GM12864 (cell line): Measurements from ENCODE around the gene XPNPEP2.

Experiments used
- DNase-seq: peaks from one replicate; pipeline ENCODE4 v3.0.0-alpha.2; 2011; ENCODE audit warnings: low read depth
- H3K4me3 ChIP-seq: 2 replicates; pipeline ENCODE4 v1.5.1; 2011; ENCODE audit warnings: mild to moderate bottlenecking, low read depth, low read length, control low read depth
- TF ChIP-seq, protein P1 (sequence below): IDR thresholded peaks from 2 replicates; pipeline ENCODE4 v1.5.1; 2011; ENCODE audit warnings: low read depth, mild to moderate bottlenecking, moderate library complexity, low read length, control low read depth, inconsistent platforms; ENCODE audit errors: missing control alignments

XPNPEP2 gene

DNA sequence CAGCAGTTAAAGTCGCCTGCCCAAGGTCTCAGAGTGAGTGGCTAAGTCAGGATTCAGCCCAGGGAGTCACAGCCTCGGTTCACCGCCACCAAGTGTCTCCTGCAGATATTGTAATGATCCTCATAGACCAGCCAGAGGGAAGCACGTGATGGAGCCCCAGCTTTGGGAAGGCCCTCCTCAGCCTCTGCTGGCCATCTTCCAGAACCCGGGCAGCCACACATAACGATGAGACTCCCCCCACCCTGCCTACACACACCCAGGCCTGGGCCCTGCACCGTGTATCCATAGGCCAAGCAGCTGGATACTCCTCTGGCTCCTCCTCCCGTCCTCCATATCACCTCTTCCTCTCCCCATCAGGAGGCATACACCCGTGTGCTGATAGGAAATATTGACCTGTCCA lies 21.4 kb downstream of the XPNPEP2 start:
- TF ChIP-seq, protein P1, sequence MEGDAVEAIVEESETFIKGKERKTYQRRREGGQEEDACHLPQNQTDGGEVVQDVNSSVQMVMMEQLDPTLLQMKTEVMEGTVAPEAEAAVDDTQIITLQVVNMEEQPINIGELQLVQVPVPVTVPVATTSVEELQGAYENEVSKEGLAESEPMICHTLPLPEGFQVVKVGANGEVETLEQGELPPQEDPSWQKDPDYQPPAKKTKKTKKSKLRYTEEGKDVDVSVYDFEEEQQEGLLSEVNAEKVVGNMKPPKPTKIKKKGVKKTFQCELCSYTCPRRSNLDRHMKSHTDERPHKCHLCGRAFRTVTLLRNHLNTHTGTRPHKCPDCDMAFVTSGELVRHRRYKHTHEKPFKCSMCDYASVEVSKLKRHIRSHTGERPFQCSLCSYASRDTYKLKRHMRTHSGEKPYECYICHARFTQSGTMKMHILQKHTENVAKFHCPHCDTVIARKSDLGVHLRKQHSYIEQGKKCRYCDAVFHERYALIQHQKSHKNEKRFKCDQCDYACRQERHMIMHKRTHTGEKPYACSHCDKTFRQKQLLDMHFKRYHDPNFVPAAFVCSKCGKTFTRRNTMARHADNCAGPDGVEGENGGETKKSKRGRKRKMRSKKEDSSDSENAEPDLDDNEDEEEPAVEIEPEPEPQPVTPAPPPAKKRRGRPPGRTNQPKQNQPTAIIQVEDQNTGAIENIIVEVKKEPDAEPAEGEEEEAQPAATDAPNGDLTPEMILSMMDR = no peak
- no peak for DNase-seq
- H3K4me3 ChIP-seq = no peak overlapping the region

DNA sequence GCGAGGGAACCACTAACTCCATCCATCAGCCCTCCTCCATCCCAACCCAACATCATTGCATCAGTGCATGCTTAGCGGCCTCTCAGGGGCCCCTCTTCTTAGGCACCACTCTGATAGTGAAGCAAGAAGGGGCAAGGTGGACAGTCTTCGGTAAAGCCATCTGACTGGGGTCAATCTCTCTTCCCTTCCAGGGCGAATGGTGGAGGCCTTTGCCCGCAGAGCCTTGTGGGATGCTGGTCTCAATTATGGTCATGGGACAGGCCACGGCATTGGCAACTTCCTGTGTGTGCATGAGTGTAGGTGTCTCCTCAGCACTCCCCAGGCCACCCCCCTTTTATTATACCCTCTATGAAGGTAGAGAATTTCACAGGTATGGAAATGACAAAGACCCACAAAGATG lies 22.2 kb downstream of the XPNPEP2 start:
- TF ChIP-seq, protein P1 = no peak
- H3K4me3 ChIP-seq = no peak overlapping the region
- DNase-seq = no peak

DNA sequence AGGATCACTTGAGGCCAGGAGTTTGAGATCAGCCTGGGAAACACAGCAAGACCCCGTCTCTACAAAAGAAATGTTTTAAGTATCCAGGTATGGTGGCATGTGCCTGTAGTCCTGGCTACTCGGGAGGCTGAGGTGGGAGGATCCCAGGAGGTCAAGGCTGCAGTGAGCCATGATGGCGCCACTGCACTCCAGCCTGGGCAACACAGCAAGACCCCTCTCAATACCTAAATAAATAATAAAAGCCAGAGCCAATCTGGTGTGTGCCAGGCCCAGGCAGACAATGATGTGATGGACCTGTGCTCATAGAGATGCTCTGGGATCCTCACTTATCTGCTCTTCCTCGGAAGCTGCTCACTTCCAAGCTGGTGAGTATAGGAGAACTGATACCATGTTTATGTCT lies 22.8 kb downstream of the XPNPEP2 start:
- TF ChIP-seq, protein P1 = no peak
- no peak overlapping the region for H3K4me3 ChIP-seq
- DNase-seq = no peak

DNA sequence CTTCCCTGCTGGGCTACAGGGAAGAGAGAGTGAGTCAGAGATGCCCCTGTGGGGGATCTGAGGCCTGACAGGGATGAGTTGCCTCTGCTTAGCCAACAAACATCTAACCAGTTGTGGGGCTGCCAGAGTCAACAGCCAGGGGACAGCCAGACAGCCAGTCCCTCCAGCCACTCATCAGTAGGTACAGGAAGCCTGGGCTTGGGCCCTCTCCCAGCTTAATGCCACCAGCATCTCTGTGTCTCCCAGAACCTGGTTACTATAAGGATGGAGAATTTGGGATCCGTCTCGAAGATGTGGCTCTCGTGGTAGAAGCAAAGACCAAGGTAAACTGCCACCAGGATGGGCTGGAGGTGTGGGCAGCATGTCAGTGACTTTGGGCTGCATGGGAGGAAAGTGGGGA lies 23.7 kb downstream of the XPNPEP2 start:
- TF ChIP-seq, protein P1 = no peak
- no peak overlapping the region for H3K4me3 ChIP-seq
- DNase-seq = no peak

DNA sequence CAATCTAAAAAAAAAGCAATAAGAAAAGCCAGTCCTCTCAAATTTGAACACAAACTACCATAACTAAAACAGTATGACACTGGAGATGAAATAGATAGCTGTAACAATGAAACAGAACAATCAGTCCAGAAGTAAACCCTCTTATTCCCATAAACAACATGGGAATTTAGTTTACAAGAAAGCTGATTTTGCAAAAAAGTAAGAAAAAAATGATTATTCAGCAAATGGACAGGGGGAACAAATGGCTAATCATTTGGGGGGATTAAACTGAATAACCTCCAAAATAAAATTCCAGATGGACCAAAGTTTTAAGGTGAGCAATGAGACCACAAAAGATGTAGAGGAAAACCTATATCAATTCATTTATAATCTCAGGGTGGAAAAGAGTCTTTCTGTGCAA lies 24.9 kb downstream of the XPNPEP2 start:
- TF ChIP-seq, protein P1 = no peak
- no peak for DNase-seq
- H3K4me3 ChIP-seq = no peak overlapping the region

DNA sequence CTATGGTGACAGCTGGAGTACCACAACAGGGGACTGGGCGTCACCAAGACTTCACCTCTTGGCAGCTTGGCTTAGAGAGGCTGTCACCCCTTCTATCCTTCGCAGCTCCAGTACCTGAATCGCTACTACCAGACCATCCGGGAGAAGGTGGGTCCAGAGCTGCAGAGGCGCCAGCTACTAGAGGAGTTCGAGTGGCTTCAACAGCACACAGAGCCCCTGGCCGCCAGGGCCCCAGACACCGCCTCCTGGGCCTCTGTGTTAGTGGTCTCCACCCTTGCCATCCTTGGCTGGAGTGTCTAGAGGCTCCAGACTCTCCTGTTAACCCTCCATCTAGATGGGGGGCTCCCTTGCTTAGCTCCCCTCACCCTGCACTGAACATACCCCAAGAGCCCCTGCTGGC lies 29.4 kb downstream of the XPNPEP2 start:
- DNase-seq = no peak
- TF ChIP-seq, protein P1 = no peak
- H3K4me3 ChIP-seq = no peak overlapping the region

DNA sequence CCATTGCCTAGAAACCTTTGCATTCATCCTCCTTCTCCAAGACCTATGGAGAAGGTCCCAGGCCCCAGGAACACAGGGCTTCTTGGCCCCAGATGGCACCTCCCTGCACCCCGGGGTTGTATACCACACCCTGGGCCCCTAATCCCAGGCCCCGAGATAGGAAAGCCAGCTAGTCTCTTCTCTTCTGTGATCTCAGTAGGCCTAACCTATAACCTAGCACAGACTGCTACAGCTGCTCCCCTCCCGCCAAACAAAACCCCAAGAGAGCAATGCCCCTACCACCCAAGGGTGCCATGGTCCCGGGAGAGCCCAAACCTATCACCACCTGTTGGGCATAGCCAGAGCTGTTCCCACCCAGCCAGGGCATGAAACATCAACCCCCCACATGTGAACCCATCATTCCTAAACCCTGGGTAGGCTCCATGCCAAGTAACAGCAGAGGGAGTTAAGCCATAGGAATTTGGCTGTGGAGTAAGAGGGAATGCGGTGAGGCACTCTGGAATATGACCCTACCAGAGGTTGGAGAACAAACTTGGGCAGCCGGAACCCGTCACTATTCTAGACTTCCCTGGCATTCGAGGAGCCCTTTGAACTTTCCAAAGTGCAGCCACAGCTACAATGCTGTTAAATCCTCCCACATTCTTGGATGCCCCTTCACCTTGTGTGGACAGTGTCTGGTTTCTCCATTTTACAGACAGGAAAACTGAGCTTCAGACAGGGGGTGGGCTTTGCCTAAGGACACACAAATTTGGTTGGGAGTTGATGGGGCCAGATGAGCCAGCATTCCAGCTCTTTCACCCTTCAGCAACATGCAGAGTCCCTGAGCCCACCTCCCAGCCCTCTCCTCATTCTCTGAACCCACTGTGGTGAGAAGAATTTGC lies 30.0 kb downstream of the XPNPEP2 start:
- H3K4me3 ChIP-seq = no peak overlapping the region; the same call in 1 of the 2 replicates
- DNase-seq = no peak
- TF ChIP-seq, protein P1 = no peak
